ENCODE data around the gene FABP3.

FABP3 gene

DNA sequence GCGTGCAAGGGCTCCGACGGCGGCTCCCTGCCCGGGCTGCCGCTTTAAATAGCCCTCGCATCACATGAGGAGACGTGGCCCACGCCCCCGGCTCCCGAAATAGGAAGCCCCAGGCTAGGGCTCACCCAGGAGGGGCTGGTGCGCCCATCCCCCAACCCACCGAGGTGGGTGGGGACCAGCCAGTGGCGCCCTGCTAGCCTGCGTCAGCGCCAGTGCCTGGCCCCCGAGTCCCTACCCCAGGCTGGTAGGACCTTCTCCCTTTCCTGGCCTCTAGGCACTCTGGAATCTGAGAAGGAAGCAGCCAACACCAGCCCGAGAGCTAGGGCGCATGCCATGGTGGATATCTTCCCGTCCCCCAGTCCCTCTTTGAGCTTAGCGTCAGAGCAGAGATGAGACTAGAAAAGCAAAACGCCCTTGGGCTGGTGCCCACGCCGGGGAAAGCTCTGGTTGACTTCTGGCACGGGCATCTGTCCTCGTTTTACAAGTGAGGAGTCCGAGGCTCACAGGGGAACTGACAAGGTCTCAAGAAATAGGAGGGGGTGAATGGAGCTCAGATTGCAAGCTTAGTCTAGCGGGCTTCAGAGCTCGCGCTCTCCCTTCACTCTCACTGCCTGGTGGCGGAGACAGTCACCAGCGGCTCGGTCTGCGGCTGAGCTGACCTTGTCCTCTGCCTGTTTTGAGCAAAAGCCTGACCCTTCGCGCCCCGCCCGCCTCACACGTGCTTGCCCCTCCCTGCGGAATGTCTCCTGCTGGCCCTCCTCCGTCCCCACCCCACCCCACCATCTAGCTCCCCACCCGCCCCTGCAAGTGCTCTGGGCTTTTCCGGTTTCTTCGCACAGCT is at the start of gene FABP3:
FABP3 (minus strand) TSS at position 21 of the 841 bp plus-strand sequence. CDS start 62 bp downstream, outside the sequence.
- TF ChIP-seq, protein P1, sequence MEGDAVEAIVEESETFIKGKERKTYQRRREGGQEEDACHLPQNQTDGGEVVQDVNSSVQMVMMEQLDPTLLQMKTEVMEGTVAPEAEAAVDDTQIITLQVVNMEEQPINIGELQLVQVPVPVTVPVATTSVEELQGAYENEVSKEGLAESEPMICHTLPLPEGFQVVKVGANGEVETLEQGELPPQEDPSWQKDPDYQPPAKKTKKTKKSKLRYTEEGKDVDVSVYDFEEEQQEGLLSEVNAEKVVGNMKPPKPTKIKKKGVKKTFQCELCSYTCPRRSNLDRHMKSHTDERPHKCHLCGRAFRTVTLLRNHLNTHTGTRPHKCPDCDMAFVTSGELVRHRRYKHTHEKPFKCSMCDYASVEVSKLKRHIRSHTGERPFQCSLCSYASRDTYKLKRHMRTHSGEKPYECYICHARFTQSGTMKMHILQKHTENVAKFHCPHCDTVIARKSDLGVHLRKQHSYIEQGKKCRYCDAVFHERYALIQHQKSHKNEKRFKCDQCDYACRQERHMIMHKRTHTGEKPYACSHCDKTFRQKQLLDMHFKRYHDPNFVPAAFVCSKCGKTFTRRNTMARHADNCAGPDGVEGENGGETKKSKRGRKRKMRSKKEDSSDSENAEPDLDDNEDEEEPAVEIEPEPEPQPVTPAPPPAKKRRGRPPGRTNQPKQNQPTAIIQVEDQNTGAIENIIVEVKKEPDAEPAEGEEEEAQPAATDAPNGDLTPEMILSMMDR (IDR thresholded peaks at IDR 0.05; ENCODE audit: insufficient read depth, low read depth, low read length, missing control alignments), result no peak
- no peak for DNase-seq (ENCODE audit: low read depth)
- no peak within 1 kb of the TSS for H3K4me3 ChIP-seq (ENCODE audit: low read depth, low read length)

DNA sequence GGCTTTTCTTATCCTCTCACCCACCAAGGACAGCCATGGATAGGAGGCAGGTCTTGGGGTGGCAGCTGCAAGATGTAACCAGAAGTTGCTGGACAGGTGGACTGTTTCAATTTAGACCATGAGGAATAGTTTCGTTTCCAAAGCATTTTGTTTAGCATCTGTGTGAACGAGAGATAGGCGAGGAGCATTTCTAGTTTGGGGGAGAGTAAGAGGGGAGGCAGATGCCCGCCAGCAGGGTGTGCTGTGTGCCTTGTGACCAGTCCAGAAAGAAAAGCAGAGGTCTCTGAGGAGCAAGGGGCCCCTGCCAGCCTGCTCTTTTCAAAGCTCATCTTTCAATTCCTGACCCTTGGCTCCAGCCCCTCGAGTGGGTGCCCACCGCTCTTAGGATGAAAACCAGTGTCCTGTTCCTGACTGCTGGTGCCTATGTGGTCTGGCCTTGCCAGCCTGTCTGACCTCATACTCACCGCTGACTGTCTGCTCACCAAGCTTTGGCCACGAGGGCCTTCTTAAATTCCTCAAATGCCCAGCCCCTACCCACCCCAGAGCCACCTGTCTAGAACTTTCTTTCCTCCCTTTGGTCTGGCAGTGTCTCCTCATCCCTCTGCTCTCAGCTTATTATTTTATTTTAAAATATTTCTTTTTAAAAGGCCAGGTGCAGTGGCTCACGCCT is 48.6 kb upstream of the FABP3 start:
- DNase-seq (ENCODE audit: low read depth), result peak; percentile 56
- TF ChIP-seq, protein P1 (IDR thresholded peaks at IDR 0.05; ENCODE audit: insufficient read depth, low read depth, low read length, missing control alignments), result peak; percentile 39
- H3K4me3 ChIP-seq (ENCODE audit: low read depth, low read length), result no peak overlapping the region

GRCh38 chr1:31420716-31421115 is 47.8 kb upstream of the FABP3 start:
- DNase-seq (ENCODE audit: low read depth), result no peak
- TF ChIP-seq, protein P1 (IDR thresholded peaks at IDR 0.05; ENCODE audit: insufficient read depth, low read depth, low read length, missing control alignments), result no peak

GRCh38 chr1:31418626-31419323 is 45.9 kb upstream of the FABP3 start:
- no peak overlapping the region for H3K4me3 ChIP-seq (ENCODE audit: low read depth, low read length)
- TF ChIP-seq, protein P1 (IDR thresholded peaks at IDR 0.05; ENCODE audit: insufficient read depth, low read depth, low read length, missing control alignments), result no peak
- no peak for DNase-seq (ENCODE audit: low read depth)

More at GRCh38 chr1:31420716-31421115, 47.8 kb upstream of the FABP3 start:
- H3K4me3 ChIP-seq (ENCODE audit: low read depth, low read length), result no peak overlapping the region

DNA sequence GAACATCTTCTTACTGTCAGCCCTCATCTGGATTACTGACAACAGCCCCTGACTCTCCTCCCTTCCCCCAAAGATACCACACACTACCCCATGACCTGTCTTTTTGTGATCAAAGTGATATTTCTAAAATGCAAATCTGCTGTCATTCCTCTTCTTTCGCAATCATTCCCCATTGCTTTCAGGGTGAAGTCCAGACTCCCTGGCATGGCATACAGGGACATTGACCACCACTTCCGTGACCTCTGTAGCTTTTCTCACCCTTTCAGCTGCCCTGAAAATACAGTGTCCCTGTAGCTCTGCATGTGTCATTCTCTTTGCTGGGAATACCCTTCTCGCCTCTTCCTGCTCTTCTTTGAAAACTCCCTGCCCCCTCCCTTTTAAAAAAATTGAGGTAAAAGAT is 44.3 kb upstream of the FABP3 start:
- no peak for DNase-seq (ENCODE audit: low read depth)
- TF ChIP-seq, protein P1 (IDR thresholded peaks at IDR 0.05; ENCODE audit: insufficient read depth, low read depth, low read length, missing control alignments), result no peak
- H3K4me3 ChIP-seq (ENCODE audit: low read depth, low read length), result no peak overlapping the region

DNA sequence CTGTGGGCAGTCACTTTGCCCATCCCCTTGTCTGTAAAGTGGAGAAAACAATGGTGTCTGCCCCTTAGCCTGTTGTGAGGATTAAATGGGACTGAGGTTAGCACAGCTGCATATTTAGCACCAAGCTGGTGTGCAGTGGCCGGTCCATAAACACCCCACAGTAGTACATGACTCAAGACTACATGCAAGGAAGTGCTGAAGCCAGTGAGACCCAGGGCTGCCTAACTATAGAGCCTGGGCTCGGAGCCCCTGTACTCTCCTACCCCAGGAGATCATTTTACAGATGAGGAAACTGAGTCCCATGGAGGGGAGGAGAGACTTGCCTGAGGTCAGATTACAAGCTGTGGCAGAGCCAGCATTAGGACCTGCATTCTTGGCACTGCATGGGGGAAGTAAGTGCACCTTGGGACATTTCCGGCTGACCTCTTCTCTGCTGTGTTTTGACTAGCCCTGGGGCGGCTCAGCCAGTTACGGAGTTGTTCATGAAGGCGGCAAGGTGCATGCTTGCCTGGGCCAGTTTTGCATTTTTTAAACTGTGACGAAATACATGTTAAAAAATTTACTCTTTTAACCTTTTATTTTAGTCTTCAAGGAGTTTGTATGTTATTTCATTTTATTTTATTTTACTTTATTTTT is 43.3 kb upstream of the FABP3 start:
- no peak overlapping the region for H3K4me3 ChIP-seq (ENCODE audit: low read depth, low read length)
- no peak for DNase-seq (ENCODE audit: low read depth)

More for the DNA sequence above, 43.3 kb upstream of the FABP3 start:
- TF ChIP-seq, protein P1 (IDR thresholded peaks at IDR 0.05; ENCODE audit: insufficient read depth, low read depth, low read length, missing control alignments), result no peak

Measured in GM12865 (cell line).